NCI-H2029 treated with DMSO at 0.1 percent for 48 hours (cell line): ENCODE results near the gene MMP24OS.
"Not testable (repeated sequence)": the region's sequence is repeated elsewhere in the genome, so short reads cannot be mapped to it uniquely, and the experiment has no call there.

Source experiments
- DNase-seq: peaks from one replicate; lab custom pipeline; 2025; lab: John Stamatoyannopoulos, UW

MMP24OS gene

DNA sequence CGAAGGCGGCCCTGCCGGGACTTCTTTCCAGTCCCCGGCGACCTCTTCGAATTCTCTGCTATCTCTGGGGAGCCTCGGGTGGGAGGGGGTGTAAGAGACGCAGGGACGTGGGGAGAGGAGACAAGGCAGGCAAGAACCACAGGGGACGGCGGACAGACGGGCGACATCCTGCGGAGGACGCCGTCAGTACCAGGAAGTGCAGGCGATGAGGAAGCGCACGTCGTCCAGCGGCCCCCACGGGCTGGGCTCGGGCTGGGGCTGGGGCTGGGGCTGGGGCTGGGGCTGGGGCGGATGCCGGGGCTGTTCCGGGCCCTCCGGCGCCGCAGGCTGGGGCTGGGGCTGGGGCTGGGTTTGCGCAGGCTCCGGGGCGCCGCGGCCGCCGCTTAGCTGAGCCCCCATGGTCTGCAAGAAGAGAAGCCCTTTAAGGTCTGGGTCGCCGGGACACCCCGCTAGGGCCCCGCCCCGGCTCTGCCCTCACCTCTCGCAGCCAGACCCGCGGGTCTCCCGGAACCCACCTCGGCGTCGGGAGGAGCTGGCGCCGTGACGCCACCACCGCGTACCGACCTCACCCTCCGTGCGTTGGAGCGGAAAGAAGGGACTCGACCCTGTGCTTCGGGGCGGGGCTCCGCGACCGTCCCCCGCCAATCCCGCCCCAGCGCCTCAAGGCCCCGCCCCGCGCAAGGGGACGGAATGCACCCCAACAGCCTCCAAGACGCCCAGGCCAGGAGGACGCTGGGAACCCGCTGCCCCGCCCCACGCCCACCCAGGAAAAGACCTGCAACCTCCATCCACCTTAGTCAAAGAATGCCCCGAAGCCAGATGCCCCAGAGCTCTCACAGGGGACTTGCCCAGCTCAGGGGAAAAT, at the start of gene MMP24OS:
TSS of gene MMP24OS (minus strand) at position 592 of the 865 bp plus-strand sequence. CDS start at position 399, 193 bp downstream.
- peak; percentile 33 for DNase-seq

DNA sequence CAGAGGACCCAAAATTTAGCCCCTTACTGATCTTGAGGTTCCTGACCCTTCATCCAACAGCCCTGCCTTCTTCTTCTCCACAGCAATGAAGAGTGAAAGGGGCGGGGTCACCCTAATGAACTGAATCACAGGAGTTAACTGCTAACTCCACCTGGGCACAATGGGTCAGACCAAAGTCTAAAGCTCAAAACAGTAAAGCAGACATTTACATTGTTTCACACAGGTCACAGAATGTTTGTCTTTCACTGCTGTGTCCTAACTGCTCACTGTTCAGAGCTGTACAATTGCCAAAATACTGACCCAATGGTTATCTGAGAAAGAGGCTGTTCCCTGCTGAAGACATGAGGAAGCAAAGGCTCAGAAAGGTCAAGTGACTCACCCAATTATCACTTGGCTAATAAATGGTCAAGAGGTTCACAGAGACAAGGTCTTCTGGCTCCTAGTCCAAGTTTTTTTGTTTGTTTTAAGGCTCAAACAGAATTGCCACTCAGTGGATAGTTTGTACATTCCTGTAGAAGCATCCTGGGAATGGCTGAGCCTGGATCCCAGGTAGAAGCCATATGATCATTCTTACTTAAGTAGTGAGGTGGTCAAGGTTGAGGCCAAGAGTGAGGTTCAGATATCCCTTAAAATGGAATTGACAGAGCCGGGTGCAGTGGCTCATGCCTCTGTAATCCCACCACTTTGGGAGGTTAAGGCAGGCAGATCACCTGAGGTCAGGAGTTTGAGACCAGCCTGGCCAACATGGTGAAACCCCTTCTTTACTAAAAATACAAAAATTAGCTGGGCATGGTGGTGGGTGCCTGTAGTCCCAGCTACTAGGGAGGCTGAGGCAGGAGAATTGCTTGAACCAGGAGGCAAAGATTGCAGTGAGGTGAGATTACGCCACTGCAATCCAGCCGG, 49.4 kb upstream of the MMP24OS start:
- no peak for DNase-seq

DNA sequence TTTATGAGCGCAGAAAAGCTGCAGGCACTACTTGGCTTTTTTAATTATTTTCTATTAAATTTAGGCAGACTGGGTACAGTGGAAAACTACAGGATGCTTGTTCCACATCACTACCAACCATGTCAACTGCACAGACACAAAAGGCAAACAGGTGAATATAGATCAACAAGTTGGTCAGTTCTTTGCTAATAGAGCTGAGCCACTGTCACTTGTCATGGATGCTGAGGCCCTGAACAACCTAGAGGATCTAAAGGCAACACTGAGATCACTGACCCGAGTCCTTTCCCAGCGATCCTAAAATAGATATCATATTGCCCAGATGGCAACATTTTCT, 48.8 kb upstream of the MMP24OS start:
- DNase-seq: no peak

DNA sequence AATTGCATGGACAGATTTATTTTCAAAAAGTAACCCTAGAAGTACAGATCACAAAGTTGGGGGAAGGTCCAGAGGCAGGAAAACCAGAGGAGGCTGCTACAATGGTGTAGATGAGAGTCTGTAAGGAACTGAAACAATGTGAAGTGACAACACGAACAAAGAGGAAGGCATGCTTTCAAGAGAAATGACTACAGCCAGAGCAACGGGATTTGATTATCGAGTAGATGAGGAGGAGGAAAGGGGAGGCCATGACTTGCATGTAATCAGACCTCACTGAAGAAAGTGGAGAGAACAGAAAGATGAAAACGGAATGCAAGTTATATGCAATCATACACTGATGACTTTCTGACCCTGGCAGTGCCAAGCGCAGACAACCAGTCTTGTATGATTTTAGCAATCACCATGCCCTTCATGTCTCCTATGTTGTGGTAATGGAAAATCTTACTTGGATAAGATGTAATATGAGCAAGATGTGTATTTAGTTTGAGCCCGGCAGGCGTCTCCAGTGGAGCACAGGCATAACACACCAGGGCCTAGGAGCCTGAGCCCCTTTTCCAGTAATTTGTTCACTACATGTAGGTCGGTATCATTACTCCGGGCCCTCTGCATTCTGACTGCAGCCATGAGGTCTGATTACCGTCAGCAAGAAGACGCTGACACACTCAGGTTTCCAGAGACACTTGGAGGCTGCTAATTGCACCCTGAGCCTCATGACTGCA, 48.3 kb upstream of the MMP24OS start:
- DNase-seq: no peak

DNA sequence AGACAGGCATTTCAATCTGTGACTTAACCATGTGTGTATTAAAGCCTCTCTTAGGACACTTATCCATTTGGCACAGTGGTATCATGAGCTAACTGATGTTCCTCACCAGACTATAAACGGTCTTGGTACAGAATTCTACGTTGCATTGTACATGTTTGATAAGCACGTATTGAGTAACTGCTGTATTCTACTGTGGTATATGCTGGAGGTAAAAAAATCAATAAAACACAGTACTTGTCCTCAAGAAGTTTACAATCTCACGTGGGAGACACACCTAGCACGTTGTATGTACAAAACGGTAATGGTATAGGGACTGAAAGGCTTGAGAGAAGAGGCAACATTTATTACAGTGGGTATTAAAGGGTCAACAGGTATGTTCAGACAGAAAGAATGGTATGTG, 47.5 kb upstream of the MMP24OS start:
- no peak for DNase-seq

DNA sequence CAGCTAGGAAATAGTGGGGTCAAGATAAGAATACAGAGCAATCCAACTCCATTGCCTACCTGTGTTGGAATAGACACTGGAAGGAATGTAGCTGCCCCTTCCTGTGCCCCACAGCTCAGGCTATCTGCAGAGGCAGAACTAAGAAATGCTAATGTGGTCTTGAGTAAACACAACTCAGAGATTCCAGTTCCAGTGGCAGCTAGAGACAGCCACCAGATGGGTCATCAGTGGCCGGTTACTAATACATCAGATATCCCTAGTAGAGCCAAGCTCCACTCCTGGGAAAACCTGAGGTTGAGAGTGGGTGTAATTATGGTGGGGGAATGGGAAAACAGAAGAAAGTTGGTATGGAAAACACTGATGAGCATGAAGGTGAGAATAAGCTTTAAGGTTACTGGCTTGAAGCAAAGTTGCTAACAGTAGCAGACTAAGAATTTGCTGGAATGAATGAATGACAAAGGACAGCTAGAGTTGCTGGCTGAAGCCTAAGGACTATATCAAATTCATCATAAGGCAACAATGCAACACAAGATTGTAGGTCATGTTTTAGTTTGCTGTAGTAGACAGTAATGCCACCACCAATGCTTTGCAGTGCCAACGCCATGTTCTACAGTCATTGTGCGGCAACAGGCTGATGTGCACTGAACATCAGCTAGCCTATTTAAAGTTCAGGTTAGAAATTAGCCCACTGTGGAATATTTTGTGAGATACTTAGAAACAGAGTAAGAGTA, 42.6 kb upstream of the MMP24OS start:
- DNase-seq: no peak

DNA sequence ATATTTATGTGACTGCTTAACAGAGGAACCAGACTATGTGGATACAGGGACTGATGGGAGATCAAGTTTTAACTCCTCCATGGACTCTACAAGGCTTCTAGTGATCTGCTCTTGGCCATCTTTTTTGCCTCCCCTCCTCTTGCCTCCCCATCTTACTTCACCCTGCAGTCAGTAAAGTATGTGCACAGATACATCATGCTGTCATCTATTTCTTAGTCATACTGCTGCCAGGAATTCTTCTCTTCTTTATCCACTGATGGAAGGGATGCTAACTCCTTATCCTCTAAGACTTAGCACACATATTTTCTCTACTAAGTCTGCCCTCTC, 41.9 kb upstream of the MMP24OS start:
- no peak for DNase-seq

DNA sequence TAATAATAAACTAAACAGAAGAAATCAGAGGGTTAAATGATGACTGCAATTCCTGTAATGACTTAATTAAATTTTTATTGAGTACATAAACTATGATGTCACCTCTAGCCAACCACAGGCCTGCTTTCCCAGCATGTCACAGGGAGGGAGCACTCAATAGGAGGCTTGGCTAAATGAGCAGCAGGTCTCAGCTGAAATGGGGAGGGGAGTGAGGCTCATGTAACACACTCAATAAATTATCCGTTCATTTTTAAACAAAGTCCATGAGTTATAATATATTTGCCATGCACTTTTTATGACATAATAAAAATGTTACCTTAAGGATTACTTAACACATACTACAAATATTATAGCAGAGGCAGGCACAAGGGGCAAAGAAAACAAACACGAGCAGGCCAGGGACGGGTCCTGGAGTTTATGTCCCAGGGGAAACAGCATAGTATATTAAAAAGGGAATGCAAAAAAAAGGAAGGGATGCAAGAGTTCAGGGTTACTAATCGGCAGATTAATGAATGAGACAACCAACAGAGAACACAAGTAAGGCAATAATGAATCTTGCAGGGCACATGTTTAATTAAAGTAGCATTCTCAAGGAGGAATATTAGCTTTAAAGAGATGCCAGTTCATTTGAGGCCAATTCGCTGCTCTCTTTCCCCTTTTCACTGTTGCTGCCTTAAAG, 41.4 kb upstream of the MMP24OS start:
- DNase-seq: peak; percentile 41

DNA sequence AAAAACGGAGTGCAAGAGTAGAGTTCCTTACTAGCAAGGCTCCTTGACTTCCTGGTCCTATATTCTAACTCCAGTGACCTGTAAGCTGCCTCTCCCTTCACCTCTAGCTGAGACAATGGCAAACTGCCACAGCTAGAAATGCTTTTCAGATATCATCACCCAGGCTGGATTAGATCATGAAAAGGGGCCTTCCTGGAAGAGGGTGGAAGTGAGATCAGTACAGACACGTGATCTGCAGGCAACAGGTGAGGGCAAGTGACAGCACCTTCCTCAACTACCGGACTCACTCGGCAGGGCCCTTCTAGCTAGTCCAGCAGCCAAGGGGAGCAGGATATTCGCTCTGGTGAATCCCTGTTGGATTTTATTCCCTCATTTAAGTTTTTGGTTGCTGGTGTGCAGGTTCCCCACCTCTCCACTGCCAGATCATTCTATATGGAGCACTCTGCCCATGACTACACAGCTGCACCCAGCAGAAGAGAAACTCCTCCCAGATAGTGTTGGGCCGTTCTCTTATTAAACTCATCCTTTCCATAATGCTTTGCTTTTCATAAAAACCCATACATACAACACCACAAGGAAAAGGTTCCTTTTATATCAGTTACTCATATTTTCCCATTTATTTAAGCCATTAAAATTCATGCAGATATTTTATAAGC, 40.7 kb upstream of the MMP24OS start:
- DNase-seq: peak; percentile 91

DNA sequence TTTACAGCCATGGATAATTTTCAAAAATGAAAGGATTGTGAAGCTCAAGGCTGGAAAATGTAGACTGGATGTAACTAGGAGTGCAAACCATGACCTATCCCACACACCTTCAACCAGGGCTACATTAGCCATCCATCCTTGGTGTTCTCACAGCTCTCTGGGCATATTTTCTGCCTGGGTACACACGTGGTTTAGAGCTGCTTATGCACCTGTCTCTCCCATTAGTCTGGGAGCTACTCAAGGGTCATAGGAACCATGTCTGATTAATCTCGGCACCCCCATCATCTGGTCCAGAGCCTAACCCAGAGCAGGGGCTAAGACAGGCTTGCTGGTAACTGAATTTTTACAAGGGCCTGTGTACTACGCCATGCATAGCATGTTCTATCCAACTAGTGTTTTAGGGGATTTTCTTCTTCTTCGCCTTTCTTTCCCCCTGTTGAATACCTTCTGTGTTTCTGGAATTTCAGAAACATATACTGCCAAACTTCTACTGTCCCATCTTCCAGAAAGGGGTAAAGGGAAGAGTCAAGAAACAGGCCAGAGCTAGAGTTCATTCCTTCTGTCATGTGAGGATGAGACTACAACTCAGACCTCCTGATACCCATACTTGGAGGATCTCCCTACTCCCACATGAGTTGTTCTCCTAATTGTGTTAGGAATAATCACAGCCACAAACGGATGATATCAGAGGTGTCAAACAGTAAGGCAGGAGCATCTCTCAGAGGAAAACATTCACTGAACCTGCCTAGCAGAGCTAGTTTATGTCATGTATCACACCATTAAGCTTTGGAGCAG, 39.7 kb upstream of the MMP24OS start:
- DNase-seq: no peak

DNA sequence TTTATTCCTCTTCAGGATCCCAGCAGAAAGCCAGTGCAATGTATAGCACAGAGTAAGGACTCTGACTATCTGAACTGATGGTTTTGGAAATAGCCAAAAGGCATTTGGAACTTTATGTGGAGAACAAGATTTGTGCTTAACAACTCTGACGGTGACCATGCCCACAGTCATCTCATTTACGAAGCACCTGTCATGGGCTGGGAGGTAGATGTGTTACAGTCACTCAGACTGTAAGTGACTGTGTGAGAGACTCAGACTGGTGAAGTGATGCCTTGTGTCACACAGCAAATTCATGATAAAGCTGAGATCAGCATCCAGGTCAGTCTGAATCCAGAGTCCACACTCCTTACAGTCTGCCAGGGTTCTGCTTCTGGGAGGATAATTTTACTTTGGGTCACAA, 38.2 kb upstream of the MMP24OS start:
- no peak for DNase-seq

DNA sequence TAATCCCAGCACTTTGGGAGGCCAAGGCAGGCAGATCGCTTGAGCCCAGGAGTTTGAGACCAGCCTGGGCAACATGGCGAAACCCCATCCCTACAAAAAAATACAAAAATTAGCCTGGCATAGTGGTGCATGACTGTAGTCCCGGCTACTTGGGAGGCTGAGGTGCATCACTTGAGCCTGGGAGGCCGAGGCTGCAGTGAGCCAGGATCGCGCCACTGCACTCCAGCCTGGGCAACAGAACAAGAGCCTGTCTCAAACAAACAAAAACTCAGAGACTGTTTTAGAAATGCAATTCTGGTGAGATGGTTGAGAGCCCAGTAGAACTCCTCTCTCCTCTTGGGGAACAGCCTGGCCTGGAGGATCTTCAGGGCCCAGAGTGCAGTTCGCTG, 37.7 kb upstream of the MMP24OS start:
- not testable (repeated sequence) for DNase-seq

DNA sequence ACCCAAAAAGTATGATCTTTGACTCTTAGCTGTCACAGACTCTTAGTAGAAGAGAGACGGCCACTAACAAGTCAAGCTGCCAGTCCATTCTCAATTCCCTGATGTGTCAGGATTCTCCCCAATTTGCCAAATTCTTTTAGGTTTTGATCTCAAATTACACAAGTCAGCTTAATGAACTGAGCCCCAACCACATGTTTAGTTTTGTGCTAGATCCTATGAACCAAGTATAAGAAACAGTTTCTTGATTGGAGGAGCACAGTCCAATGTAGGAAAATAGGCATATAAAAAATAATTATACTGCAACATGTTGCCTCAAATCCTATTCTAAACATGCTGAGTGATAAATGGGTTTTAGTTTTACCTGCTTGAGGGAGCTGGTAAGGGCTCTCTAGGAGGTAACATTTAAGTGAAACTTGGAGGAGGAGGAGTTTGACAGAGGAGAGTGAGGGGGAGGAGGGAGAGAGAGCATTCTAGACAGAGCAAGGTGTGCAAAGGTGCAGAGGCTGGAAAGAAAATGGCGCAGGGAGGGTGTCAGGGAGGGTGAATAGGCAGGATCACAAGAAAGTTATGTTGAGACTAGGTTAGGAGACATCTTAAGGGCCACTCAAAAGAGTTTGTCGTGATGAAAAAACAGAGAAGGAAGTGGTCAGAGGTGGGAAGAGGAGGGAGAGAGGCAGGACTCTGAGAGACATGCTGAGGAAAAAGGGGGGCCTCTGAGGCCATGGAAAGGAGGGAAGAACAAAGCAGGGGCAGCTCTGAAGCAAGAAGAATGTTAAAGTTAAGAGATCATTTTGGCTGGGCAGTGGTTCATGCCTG, 37.1 kb upstream of the MMP24OS start:
- DNase-seq: no peak

DNA sequence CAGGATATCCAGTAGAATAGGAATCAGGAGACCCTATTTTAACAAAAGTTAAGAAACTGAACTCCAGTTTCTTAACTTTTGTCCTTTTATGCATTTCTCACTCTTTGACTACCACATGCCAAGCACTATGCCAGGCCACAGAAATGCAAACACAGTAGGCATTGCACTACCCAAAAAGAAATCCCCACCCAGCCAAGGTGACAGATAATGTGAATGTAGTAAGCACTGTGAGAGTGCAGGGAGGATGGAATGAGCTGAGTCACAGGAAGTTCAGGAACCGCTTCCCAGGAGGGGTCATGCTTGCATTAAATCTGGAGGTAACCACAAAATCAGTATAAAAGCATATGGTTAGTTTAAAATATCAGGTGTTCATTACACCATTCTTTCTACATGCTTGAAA, 34.4 kb upstream of the MMP24OS start:
- DNase-seq: no peak

DNA sequence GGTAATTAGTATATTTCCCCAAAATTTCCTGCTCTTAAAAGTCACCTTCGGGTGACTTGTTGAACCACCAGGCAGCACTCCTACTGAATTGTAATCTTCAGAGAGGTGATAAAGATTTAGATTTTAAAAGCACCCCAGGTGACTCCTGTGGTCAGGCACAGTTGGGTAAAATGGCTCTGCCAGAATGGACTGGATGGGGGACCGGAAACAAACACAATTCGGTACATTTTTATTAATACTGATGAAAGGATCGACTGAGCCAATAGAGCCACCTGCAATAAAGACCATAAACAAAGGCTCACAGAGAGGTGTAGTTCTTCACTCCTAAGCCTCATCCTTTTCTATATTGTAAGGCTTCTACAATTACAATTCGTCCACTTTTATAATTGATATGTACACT, 33.9 kb upstream of the MMP24OS start:
- no peak for DNase-seq

DNA sequence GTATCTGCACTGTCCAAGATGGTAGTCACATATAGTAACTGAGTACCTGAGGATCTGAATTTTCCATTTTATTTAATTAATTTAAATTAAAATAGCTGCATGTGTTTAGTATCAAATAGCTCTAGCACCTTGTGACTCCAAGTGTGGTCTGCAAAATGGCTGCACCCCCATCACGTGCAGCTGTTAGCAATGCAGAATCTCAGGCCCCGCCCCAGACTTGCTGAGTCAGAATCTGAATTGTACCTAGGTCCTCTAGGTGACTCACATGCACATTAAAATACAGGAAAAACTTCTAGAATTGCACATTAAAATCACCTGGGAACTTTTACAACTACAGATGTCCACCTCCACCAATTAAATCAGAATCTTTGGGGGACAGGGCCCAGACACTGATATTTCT, 33.5 kb upstream of the MMP24OS start:
- no peak for DNase-seq

DNA sequence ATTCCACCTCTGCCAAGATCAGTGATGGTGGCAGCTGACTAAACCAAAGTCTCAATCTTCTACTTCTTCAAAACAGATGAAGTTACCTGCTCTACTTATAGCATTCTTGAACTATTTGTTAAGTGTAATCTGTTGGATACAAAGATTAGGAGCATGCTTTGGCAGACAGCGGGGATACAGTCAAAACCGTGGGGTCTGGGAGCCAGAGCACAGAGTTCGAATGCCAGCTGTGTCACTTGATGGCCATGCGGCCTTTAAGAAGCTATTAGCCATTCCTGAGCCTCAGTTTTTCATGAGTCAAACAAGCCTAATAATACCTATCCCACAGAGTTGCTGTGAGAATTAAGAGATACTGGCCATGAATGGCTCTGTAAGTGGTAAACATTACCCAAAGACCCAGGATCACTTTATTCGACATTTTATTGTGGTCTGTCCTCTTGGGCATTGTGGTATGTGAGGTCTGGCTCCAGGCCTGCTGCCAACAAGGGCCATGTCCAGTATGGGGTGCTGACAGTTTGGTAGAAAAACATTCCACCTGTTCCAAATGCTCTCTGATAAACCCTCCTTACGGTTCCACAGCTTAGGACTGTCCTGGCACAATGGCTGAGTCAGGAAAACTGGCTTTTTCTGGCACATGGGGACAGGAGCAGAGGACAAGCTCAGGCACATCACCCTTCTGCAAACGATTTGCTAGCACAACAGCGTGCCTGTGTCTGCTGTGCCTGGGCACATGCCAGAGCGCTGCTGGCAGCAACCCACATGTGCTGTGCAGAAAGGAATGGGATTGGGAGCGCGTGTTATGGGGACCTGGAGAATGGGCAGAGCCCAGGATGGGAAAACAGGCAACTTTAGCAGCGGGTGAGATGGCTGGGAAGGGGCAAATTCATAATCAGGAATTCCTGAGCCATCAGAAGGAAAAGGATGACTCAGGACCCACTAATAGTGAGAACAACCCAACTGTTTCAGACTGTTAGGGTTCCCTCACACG, 30.0 kb upstream of the MMP24OS start:
- DNase-seq: no peak
